ENCODE data around the gene PLEKHH1.
A peak's percentile ranks its signal among the peaks of the same experiment; 100 is the strongest.

Gene PLEKHH1

DNA sequence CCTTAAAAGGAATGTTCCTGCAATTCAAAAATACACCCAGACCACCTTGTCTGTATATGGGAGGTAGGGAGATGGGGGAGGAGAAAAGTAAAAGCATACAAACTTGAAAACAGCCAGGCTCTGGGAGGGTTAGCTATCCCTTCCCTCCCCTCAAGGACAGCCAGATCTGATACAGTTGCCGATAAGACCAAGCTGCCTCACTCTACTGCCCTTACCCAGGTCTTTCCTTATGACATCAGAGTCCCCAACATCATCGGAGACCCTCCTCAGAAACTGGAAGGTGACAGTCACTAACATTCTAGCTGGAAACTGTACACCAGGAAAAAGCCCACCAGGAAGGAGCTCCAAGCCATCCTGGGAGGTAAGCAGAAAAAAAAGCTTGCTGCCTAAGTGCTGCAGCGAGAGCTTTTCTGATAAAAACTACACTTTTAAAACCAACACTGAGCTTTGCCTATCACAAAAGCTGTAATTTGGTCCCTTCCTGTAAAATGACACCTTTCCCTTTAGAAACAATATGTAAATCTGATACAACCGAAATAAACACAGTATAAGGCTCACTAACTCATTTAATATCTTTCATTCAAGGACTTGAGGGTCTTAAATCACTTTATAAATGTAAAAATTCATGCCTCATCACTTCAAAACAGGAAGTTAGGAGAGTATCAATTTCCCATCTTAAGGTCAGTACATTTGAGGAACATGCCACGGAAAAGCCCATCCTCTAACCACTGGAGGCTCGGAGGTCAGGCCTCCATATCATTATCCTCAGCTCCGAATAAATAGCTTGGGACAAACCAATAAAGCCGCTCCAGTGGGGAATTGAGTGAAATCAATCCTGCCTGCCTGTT is 20.4 kb upstream of the PLEKHH1 start:
- TF ChIP-seq MYC (IDR thresholded peaks at IDR 0.05; ENCODE audit: low read depth, low read length) (no peak), MAX (IDR thresholded peaks at IDR 0.05; ENCODE audit: low read depth, low read length) (no peak), CTCF (IDR thresholded peaks at IDR 0.05; ENCODE audit: low read depth, low read length) (no peak), POLR2A (IDR thresholded peaks at IDR 0.05; ENCODE audit: extremely low read depth, insufficient read length) (no peak)
- H3K4me3 ChIP-seq (ENCODE audit: low read depth, low read length) = no peak overlapping the region
- DNase-seq (ENCODE audit: low read depth) = no peak

DNA sequence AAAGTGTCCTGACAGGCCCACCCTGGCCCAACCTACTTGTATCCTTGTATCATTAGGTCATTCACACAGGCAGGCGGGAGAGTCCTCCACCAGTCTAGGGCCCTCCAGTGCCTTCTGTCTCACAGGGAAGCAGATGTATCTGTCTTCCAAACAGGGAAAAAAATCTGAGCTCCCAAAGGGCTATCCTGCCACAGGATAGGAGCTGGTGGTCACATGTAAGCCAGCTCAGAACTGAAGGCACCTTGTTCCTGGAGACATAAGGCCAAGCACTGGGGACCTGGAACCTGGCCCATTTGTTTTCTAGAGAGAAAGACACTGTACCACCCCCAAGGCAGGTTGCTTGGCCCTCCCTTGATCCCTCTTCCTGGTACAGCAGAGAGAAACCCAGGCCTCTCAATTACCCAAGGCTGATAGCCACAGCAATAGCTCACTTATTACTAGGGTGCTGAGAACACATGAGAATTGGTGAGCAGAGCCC is 19.4 kb upstream of the PLEKHH1 start:
- no peak for DNase-seq (ENCODE audit: low read depth)
- no peak overlapping the region for H3K4me3 ChIP-seq (ENCODE audit: low read depth, low read length)
- TF ChIP-seq MYC (IDR thresholded peaks at IDR 0.05; ENCODE audit: low read depth, low read length) = no peak

DNA sequence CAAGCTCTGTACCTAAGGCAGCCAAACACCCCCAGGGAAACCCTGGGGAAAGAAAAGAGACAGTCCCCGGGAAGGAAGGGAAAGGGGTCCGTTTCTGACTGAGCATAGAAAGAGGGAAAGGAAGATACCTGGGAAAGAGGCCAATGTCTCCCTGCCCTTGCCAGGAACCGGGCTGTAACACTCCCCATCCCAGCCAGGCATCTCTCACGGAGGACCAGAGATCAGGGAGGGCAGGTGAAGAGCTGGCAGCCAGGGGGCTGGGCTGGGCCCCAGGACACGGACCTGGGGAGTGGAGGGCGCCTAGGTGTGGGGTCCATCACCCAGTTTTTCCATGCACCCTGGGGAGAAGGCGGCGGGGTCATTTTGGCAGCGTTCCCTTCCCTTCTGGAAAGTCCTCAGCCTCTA is 18.9 kb upstream of the PLEKHH1 start:
- TF ChIP-seq CTCF (IDR thresholded peaks at IDR 0.05; ENCODE audit: low read depth, low read length) (no peak), POLR2A (IDR thresholded peaks at IDR 0.05; ENCODE audit: extremely low read depth, insufficient read length) (no peak), MAX (IDR thresholded peaks at IDR 0.05; ENCODE audit: low read depth, low read length) (no peak), MYC (IDR thresholded peaks at IDR 0.05; ENCODE audit: low read depth, low read length) (no peak)
- DNase-seq (ENCODE audit: low read depth) = no peak
- no peak overlapping the region for H3K4me3 ChIP-seq (ENCODE audit: low read depth, low read length)

GRCh38 chr14:67514650-67515385 is 18.3 kb upstream of the PLEKHH1 start:
- TF ChIP-seq MYC (IDR thresholded peaks at IDR 0.05; ENCODE audit: low read depth, low read length) = no peak
- no peak for TF ChIP-seq CTCF (IDR thresholded peaks at IDR 0.05; ENCODE audit: low read depth, low read length)
- TF ChIP-seq MAX (IDR thresholded peaks at IDR 0.05; ENCODE audit: low read depth, low read length) = no peak
- TF ChIP-seq POLR2A (IDR thresholded peaks at IDR 0.05; ENCODE audit: extremely low read depth, insufficient read length) = no peak
- DNase-seq (ENCODE audit: low read depth) = peak; percentile 53

GRCh38 chr14:67515386-67516079 is 17.6 kb upstream of the PLEKHH1 start:
- TF ChIP-seq MYC (IDR thresholded peaks at IDR 0.05; ENCODE audit: low read depth, low read length) = no peak
- TF ChIP-seq MAX (IDR thresholded peaks at IDR 0.05; ENCODE audit: low read depth, low read length) = no peak
- no peak for TF ChIP-seq POLR2A (IDR thresholded peaks at IDR 0.05; ENCODE audit: extremely low read depth, insufficient read length)
- no peak for TF ChIP-seq CTCF (IDR thresholded peaks at IDR 0.05; ENCODE audit: low read depth, low read length)
- peak; percentile 37 for DNase-seq (ENCODE audit: low read depth)
- no peak overlapping the region for H3K4me3 ChIP-seq (ENCODE audit: low read depth, low read length)

More at GRCh38 chr14:67514650-67515385, 18.3 kb upstream of the PLEKHH1 start:
- no peak overlapping the region for H3K4me3 ChIP-seq (ENCODE audit: low read depth, low read length)

Measured in NB4 (cell line).